ENCODE measurements around the gene SEC16A.

The SEC16A gene

DNA sequence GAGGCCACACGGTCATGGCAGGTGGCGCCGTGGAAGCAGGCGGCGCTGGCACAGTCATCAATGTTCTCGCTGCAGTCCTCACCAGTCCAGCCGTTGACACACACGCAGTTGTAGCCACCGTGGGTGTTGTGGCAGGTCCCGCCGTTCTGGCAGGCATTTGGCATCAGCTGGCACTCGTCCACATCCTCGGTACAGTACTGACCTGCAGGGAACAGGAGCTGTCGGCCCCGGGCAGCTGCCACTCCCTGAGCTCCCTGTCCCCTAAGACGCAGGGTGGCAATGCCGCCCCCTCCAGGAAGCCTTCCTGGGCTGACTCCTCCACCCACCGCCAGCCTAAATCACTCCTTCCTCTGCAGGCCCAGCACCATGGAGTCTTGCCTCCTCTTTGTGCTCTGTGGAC, 35.8 kb upstream of the SEC16A start:
- no peak for DNase-seq

DNA sequence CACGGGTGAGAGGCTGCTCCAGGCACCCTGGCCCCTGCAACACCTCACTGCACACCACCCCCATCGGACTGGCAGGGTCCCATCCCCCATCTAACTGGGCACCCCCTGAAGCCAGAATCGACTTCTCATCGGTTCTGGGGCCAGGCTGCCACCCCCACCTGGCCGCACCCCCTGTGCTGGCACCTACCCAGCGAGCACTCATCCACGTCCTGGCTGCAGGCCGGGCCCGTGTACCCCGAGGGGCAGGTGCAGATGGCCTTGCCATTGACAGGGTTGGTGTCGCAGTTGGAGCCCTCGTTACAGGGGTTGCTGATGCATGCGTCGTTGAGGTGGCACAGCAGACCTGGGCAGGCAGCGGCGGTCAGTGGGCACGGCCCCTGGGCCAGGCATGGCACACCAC, 35.1 kb upstream of the SEC16A start:
- no peak for DNase-seq

DNA sequence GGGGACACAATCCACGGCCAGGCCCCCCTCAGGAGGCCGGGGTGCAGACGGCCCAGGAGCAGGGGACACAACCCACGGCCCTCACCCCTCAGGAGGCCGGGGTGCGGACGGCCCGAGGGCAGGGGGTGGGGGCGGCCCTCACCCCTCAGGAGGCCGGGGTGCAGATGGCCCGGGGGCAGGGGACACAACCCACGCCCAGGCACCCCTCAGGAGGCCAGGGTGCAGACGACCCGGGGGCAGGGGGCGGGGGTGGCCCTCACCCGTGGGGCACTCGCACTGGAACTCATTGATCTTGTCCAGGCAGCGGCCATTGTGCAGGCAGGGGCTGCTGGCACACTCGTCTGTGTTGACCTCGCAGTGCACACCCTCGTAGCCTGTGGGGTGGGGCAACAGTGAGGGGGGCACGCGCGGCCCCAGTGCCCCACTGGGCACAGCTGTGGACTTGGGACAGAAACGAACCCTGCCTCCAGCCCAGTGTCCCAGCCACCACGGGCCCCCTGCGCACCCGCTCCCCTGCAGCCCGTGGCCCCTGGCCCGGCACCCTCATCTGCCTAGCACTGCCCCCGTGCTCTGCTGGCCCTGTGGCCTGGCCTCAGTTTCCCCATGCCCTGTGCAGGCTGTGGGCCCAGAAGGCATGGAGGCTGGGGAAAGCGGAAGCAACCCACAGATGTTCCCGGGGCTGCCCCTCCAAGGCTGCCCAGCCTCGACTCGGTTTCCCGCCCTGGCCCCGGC, 34.3 kb upstream of the SEC16A start:
- no peak for DNase-seq

DNA sequence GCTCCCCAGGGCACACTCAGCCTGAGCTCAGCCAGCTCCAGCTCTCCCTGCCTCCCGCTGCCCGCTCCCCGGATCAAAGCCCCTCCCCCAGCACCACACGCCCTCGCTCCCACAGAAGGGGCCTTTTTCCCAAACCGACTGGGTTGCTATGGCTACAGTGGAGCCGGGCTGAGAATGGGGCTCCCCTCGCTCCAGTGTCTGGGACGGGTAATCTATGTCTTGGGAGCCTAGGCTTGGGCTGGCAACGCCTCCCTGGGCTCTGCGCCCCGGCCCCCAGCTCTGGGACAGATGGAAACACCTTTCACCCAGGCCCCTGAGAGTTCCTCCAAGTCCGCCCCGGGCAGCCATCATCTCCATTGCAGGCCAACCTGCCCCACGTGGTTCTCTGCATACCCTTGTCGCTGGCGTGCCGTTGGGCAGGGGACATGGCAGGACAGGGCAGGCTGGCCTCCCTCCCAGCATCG, 33.4 kb upstream of the SEC16A start:
- peak in 53 of 56 donors; percentile 37 to 96 (median 79) for DNase-seq

DNA sequence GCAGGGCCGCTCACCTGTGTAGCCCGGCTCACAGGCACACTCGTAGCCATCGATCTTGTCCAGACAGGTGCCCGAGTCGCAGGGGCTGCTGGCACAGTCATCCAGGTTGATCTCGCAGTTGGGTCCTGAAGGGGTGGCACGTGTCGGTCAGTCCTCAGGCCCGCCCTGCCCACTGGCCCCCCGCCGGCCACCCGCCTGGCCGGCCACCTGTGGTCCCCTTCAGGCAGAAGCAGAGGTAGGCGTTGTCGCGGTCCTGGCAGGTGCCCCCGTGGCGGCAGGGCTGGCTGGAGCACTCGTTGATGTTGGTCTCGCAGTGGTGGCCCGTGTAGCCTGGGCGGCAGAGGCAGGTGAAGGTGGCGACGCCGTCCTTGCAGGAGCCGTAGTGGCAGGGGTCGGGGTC, 32.4 kb upstream of the SEC16A start:
- DNase-seq = no peak

DNA sequence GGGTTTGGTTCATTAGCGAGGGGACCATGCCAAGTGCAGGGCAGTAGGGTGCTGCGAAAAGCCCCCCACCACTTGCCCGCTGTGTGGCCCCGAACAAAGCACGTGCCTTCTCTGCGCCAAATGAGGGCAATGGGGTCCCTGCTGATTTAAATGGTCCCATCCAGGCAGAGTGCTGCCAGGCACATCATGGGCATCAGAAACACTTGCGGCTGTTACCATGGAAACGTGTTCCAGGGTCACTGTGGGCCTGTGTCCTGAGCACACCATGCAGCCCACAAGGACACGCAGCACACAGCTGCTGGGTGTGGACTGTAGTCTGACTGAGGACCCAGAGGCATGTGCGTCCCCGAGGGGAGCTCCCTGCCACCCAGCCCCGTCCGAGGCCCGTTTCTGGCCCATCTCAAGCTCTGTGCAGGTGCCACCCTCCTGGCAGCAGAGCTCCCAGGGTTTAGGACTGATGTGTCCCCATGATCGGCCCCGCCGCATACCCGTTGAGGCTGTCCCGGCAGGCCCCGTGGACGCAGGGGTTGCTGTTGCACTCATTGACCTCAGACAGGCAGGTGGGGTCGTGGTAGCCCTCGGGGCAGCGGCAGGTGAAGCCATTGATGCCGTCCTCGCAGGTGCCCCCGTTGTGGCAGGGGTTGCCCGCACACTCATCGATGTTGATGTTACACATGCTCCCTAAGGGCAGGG, 31.3 kb upstream of the SEC16A start:
- peak in 8 of 56 donors; percentile 23 to 51 (median 29) for DNase-seq

DNA sequence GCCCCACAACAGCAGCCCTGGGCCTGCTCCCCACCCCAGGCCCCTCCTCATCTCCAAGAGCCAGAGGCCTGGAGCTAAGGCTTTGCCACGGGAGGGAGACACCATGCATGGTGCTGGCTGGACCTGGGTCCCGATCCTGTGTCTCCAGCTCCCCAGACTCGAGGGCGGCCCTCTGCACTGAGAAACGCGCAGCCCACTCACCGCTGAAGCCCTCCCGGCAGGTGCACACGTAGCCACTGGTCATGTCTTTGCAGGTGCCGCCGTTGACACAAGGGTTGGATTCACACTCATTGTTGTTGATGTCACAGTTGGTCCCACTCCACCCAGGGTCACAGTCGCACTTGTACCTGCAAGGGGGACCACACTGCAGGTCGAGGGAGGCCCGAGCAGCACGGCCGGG, 30.4 kb upstream of the SEC16A start:
- DNase-seq = no peak

DNA sequence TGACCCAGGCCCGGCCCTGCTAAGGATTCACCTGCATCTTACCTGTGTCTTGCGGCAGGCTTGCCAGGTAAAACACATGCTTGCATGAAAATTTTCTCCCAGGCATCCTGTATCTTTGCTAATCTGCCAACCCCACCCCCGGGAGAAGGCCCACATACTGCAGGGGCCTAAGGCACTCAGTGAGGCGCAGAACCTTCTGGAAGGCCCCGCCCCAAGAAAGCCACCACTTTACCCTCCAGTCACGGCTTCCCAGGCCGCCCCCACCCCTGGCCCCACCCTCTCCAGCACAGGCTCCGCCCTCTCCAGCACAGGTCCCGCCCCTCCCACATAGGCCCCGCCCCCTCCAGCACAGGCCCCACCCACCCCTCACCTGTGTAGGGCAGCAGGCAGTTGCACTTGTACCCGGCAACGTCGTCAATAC, 29.8 kb upstream of the SEC16A start:
- DNase-seq = peak in 15 of 56 donors; percentile 34 to 80 (median 59)

DNA sequence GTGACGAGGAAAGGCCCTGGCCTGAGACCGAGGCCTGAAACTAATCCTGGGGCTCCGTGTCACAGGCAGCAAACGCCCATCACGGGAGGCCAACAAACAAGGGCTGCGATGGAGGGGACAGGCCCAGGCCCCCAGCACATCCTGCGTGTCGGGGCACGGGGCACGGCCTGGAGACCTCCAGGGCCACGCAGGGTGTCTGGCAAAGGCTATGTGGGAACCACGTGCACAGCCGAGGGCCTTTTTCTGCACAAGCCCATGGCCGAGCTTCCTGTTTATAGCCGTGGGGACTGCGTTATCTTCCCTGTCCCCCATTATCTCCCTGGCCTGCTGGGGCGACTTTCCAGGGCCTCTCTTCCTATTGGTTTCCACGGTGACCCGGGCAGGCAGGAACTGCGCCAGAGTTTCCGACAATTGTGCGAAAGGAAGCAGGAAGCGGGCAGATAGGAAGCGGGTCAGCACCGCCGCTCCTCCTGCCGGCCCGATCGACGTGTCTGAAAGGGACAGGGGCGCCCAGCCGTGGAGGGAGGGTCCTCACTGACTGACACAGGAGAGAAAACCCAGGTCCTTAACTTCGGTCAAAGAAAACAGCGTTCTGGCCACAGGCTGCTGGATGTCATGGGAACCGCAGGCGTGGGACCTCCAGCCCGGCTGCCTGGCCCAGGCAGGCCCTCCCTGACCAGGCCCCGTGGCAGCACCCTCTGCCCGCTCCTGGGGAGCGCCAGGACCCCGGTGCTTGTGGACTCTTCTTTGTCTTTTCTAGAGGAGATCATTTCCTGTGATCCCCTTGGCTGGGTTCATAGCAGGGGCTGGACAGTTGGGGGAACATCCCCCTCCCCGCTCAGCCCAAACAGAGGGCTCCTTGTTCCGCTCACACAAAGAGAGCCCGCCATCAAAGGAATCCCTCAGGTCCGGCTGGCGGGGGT, 29.1 kb upstream of the SEC16A start:
- DNase-seq = peak in 54 of 56 donors; percentile 13 to 90 (median 78)

DNA sequence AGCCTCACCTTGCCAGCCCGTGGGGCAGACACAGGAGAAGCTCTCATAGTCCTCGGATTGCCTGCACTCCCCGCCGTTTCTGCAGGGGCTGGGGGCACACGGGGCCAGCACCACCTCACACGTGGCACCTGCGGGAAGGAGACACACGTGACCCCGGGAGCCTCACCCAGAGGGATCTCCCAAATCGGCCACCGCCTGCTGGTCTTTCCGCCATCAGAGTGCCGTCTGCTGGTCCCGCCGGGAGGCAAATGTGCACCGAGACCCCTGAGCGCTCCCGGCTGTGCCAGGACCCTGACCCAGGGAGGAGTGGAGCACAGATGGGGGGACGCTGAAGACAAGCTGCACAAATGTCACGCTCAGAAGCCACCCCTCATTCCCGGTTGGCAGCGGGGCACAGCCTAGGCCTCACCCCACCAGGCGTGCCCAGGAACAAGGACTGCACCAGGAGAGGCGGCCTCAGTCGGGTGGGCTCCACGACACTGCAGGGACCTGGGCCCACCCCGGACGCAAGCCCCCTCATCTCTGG, 28.4 kb upstream of the SEC16A start:
- no peak for DNase-seq

DNA sequence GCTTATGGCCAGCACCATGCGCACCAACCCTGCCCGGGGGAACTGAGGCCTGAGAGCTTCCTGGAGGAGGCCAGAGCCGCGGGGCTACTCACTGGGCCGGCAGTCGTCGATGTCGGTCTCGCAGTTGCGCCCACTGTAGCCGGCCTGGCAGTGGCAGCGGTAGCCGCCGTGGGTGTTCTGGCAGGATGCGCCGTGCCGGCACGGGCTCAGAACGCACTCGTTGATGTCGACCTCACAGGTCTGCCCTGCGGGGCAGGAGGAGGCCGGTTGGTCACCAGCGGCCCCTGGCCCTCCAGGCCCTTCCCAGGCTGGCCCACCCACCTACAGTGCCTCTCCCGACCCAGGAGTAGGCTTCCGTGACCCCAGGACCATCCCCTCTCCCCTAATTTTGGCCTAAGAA, 27.7 kb upstream of the SEC16A start:
- no peak for DNase-seq

DNA sequence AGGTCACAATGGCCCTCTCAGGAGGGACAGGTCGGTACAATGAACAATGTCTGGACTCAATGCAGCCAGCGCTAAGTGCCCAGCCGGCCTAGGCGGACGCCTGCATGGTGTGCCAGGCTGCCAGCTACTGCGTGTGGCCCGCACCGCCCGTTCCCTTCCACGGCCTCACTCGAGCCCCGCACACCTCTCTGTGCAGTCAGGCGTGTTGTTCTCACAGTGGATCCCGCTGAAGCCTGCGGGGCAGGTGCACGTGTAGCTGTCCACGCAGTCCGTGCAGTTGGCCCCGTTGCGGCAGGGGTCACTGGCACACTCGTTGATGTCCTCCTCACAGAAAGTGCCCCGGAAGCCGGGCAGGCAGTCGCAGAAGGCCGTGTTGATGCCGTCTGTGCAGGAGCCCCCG, 26.7 kb upstream of the SEC16A start:
- no peak for DNase-seq

DNA sequence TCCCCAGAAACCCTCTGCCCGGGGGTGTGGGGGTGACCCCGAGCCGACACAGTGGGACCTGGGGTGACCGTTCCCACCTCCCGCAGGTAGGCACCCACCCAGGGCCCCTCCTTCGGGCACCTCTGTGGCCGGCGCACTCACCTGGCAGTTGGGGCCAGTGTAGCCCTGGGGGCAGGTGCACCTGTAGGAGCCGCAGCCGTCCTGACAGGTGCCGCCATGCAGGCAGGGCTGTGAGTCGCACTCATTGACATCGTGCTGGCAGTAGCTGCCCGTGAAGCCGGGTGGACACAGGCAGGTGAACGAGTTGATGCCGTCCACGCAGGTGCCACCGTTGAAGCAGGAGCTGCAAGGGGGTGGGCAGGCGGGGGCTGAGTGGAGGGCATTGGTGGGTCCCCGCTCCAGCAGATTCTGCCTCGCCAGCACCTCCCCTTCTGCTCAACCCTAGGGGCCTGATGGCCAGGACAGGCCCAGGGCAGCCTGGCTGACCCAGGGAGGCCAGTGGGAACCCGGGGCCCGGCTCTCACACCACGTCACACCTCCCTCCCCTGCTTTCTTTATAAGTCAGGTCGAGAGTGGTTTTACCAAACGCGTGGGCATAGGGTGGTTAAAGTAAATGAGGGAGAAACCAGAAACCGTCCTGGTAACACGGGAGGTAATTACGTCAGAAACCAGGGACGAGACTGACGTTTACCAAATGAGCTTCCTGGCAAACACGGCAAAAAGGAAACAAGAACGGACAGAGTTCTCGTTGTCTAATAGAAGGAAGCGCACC, 26.1 kb upstream of the SEC16A start:
- no peak for DNase-seq

DNA sequence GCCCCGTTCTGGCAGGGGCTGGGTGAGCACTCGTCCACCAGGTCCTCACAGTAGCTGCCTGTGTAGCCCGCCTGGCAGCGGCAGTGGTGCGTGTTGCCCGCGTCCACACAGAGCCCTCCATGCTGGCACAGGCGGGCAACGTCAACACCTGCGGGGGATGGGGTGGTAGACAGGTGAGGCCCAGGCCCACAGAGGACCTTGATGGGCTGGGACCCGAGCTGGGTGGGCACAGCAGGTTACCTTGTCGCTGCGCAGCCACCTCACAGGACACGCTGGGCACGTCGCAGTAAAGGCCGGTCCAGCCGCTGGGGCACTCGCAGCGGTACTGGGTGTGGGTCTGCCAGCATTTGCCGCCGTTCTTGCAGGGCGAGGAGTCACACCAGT, 25.1 kb upstream of the SEC16A start:
- DNase-seq = no peak

DNA sequence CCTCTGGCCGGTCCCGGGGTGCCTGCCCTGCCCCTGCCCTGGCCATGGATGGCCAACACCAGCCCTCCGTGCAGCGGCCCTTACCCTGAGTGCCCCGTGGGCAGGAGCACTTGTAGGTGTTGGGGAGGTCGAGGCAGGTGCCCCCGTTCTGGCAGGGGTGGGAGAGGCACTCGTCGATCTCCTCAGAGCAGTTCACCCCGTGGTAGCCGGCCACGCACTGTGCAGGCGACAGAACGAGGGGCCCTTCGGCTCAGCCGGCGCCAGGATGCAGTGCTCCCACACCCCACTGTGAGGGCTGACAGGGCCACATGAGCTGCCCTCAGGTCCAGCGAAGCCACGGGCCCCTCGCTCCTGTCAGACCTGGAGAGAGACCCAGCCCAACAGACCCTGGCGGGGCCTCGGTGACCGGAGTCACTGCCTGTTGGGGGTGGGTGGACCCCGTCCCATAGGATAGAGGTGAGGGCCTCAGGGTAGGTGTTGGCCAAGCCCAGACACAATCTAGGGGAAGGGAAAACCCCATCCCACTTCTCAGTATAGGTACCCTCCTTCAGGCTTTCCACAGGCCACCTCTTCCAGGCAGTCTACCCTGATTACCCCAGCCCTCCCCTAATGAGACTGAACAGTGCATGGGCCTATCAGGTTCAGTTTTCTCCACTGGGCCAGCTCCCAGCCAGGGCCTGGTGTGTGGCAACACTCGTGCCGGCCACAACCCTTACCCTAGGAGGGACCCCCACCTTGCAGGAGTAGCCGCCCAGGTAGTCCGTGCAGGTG, 24.6 kb upstream of the SEC16A start:
- DNase-seq = no peak

DNA sequence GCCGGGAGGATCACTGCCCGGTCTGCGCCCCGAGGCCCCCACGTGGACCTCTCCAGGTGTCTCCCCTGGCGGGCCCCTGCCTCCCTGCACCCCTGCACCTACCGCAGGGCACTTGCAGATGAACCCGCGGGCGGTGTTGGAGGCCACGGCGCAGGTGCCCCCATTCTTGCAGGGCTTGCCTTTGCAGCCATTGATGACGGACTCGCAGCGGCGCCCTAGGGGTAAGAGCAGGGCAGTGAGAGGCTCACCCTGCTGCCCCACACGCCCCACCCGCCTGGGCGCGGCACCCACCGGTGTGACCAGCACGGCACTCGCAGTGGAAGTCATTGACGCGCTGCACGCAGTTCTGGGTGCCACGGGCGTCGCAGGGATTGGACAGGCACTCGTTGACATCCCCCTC, 23.6 kb upstream of the SEC16A start:
- DNase-seq = no peak

DNA sequence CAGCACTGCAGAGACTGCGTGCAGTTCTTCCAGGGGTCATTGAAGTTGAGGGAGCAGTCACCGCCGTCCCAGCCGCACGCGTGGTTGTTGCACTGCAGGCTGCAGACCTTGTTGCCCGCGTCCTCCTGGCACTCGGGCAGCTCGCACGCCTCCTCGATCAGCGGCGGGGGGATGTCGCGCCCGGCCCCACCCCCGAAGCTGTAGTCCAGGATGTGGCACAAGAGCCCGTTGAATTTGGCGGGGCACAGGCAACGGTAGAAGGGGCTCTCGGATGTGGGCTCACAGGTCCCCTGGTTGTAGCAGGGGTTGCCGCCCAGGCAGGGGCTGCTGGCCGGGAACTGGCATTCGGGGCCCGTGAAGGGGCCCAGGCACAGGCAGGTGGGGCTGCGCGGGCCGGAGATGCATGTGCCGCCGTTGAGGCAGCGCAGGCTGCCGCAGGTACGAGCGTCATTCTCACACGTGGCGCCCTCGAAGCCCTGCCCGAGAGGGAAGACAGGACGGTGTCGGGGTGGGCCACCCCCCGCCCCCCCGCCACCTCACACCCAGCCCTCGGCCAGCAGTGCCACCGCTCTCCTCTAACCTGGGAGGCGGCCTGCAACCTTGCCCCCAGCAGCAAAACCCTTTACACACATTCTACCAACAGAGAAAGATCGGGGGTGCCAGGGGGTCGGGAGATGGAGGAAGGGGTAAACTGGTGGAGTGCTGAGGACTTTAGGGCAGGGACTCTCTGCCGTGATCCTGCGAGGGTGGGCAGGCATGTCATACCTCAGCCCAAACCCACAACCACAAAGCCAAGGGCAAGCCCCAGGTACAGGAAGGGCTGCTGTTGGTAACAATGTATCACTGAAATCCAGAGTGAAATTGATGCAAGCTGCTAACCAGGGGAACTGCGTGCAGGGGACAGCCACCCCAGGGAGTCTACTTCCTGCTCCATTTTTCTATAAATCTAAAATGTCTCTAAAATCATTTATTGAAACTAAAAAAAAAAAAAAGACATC, 22.9 kb upstream of the SEC16A start:
- no peak for DNase-seq

DNA sequence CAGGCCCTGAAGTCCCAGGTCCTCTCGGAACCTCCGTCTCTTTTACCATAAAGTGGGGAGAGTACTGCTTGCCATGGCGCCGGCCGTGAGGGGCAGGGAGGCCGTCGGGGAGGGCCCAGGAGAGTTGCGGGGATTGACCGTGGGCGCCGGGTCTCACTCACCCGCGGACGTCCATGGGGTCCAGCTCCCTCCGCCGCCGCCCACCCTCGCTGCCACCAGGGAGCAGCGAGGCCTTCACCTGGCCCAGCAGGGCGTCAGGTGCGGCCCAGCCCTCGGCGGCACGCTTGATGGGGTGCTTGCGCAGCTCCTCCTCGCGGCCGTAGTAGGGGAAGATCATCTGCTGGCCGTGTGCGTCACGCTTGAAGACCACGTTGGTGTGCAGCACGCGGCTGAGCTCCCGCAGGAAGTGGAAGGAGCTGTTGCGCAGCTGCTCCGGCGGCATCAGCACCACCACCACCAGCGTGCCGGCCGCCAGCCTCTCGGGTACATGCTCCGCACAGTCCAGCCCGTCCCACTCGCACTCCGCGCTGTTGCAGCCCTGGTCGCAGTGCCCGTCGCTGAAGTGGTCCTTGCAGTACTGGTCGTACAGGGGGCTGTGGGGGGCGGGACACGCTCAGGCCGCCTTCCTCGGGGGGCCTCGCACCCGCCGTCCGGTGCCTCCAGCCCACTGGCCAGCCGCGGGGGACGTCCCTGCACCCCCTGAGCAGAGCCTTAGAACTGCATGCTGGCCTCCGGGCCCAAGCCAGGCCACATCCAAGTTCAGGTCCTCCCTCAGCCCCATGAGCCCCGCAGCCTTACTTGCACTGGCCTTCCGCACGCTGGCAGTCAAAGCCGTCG, 21.9 kb upstream of the SEC16A start:
- DNase-seq = no peak
